Measurements from ENCODE around the gene SUGP1. TPM values are rescaled to one million over a fixed set of nuclear protein-coding genes. Genes with fewer than 3 reads are reported as not detected.

SUGP1 gene
- total and polyA plus RNA-seq, 2 of the 4 experiments (the other 2 are of a cell fraction), result 33.2 to 35.8 TPM

- no peak for ATAC-seq (ENCODE audit: low read depth)
- WGBS, 2 experiments (ENCODE audit: extremely low coverage in 2 of 2, insufficient read length in 1 of 2), result 98% methylated on average over 8 of the region's 11 CpGs; no CpG with 5 or more reads in 1 of the 2 experiments
- H3K27me3 ChIP-seq (ENCODE audit: control insufficient read depth, insufficient read depth, low read length), result no peaks in the 10 kb centered on the region
- peaks cover 60% of the 10 kb centered on the region for H3K36me3 ChIP-seq (ENCODE audit: control insufficient read depth, insufficient read depth, low read length)
- no peak overlapping the region for H2BK5ac ChIP-seq (ENCODE audit: low read depth, low read length, poor library complexity, severe bottlenecking)
- no peak overlapping the region for H3K4me3 ChIP-seq (ENCODE audit: insufficient read depth, low read depth, low read length)
- in situ Hi-C loops (cut with MboI; ENCODE audit: low sequenced_read_pairs), result no loop called here
- DNase-seq, result no peak
- H3K27ac ChIP-seq (ENCODE audit: insufficient read depth, low read length), result no peak overlapping the region
- no peak overlapping the region for H4K8ac ChIP-seq (ENCODE audit: low read depth in 2 of 2, low read length in 2 of 2)
- H4K91ac ChIP-seq (ENCODE audit: insufficient read depth, low read depth, low read length), result no peak overlapping the region
- TF ChIP-seq RFX5 (IDR thresholded peaks at IDR 0.05; ENCODE audit: low read depth, low read length) (no peak), RAD21 (IDR thresholded peaks at IDR 0.05; ENCODE audit: low read length) (no peak), POLR2A (IDR thresholded peaks at IDR 0.05; ENCODE audit: low read depth, low read length) (no peak)
- dilution Hi-C loops (cut with HindIII; ENCODE audit: low sequenced_read_pairs, unreplicated experiment), result no loop called here
- no peak overlapping the region for H3K56ac ChIP-seq (ENCODE audit: extremely low read depth, insufficient read depth, low read length)
- ChIA-PET POLR2A (ENCODE audit: unreplicated experiment) (no interaction called here), CTCF (no interaction called here)
- no peak overlapping the region for H3K4me2 ChIP-seq (ENCODE audit: low read depth, low read length)
- no peak overlapping the region for H3K14ac ChIP-seq (replicated peaks; ENCODE audit: low read depth, low read length)
- H2AK5ac ChIP-seq (ENCODE audit: low read depth, low read length), result no peak overlapping the region
- no peak overlapping the region for H2AK9ac ChIP-seq (replicated peaks; ENCODE audit: low read depth, low read length, poor library complexity)
- H3K18ac ChIP-seq (ENCODE audit: low read depth, low read length), result no peak overlapping the region
- no peak overlapping the region for H3K23ac ChIP-seq (ENCODE audit: low read depth, low read length)
- H3K4ac ChIP-seq (ENCODE audit: low read depth, low read length), result no peak overlapping the region
- BruUV-seq (replicated peaks), result no TSS peak
- no peaks in the 10 kb centered on the region for H3K9me1 ChIP-seq (ENCODE audit: insufficient read depth, low read length)
- H3K9me3 ChIP-seq (ENCODE audit: control insufficient read depth, insufficient read depth, low read length), result no peaks in the 10 kb centered on the region
- H2BK120ac ChIP-seq (ENCODE audit: low read depth, low read length), result no peak overlapping the region
- H3K9ac ChIP-seq (ENCODE audit: low read depth, low read length), result no peak overlapping the region
- no peak overlapping the region for H4K5ac ChIP-seq (ENCODE audit: low read depth, low read length)
- intact Hi-C loops (cut with micrococcal nuclease), result no loop called here
- no peaks in the 10 kb centered on the region for H3K4me1 ChIP-seq (ENCODE audit: control insufficient read depth, insufficient read depth, low read length)
- H2BK20ac ChIP-seq (ENCODE audit: low read depth, low read length), result no peak overlapping the region
- H4K20me1 ChIP-seq (ENCODE audit: insufficient read depth, low read length), result no peaks in the 10 kb centered on the region
- no peak overlapping the region for H2BK15ac ChIP-seq (ENCODE audit: low read depth, low read length)
- no peak overlapping the region for H2AFZ ChIP-seq (replicated peaks; ENCODE audit: low read length, poor library complexity)
- no peaks in the 10 kb centered on the region for H3K79me1 ChIP-seq (ENCODE audit: low read depth in 1 of 2, low read length in 2 of 2)
Observed at GRCh38 chr19:19356500-19356899, 36.2 kb upstream of the SUGP1 start.

Data from IMR-90 (cell line).